Endothelial cell of umbilical vein (primary cell): ENCODE results near the gene ADCY7. TPM values are rescaled to one million over a fixed set of nuclear protein-coding genes. Genes with fewer than 3 reads are reported as not detected.

Source experiments
- BruUV-seq: library from RNA; stranded (reverse); fragments of 400-500 nt; replicated peaks from 2 replicates; lab custom pipeline; 2021; lab: Mats Ljungman, UMichigan
- CTCF ChIA-PET: fragments of 300-600, 350-600 bp; sonication (Branson Sonifier 250); formaldehyde crosslinking; loops from one replicate; lab custom pipeline; 2021; ENCODE audit warnings: antibody characterized with exemption, inconsistent platforms; lab: Charles Lee
- POLR2A ChIA-PET: fragments of 300-600, 350-600 bp; sonication (Branson Sonifier 250); formaldehyde crosslinking; loops from one replicate; lab custom pipeline; 2021; ENCODE audit warnings: antibody characterized with exemption, inconsistent platforms; lab: Charles Lee
- DNase-seq: peaks from one replicate; pipeline ENCODE4 v3.0.0-alpha.2; 2011; ENCODE audit warnings: low read depth, low spot score
- FAIRE-seq: peaks from 2 replicates; lab custom pipeline; 2011; peaks lifted over from hg19 to GRCh38; lab: Jason Lieb, UNC
- H2AFZ ChIP-seq: 2 replicates; pipeline ENCODE4 v1.6.0; 2012; ENCODE audit warnings: low read depth, low read length, control low read depth, inconsistent platforms
- H3K27ac ChIP-seq: 2 replicates; pipeline ENCODE4 v1.5.1; 2011; ENCODE audit warnings: low read depth, mild to moderate bottlenecking, control low read depth, low read length, moderate library complexity; ENCODE audit not compliant: insufficient read depth
- H3K27me3 ChIP-seq, 2 experiments: 2 replicates each; pipeline versions ENCODE4 v1.6.0 to v1.6.1; 2011; ENCODE audit warnings: low read length in 2 of 2, mixed read lengths in 1 of 2; ENCODE audit not compliant: control insufficient read depth in 2 of 2, insufficient read depth in 2 of 2
- H3K36me3 ChIP-seq, 2 experiments: 2 replicates in 1 of 2; 3 replicates in 1 of 2; pipeline ENCODE4 v1.5.1; 2011; ENCODE audit warnings: low read length in 2 of 2, mild to moderate bottlenecking in 1 of 2, moderate library complexity in 1 of 2; ENCODE audit not compliant: control insufficient read depth in 2 of 2, insufficient read depth in 2 of 2; ENCODE audit errors: extremely low read depth in 1 of 2
- H3K4me1 ChIP-seq: 3 replicates; pipeline ENCODE4 v1.5.1; 2011; ENCODE audit warnings: mild to moderate bottlenecking, low read length; ENCODE audit not compliant: control insufficient read depth, insufficient read depth; ENCODE audit errors: extremely low read depth
- H3K4me2 ChIP-seq: 2 replicates; pipeline ENCODE4 v1.6.1; 2011; ENCODE audit warnings: low read length, control low read depth, mixed read lengths; ENCODE audit not compliant: insufficient read depth
- H3K4me3 ChIP-seq, 3 experiments: fragments of 200-600 bp in 1 of 3; sonication (generic), shearing (Covaris generic) in 1 of 3; replicated peaks in 1 of 3; 2 replicates each; pipeline ENCODE4 v1.5.1; 2011 to 2016; ENCODE audit warnings: control low read depth in 3 of 3, low read length in 3 of 3, mild to moderate bottlenecking in 2 of 3, inconsistent platforms in 1 of 3, low read depth in 1 of 3, moderate library complexity in 1 of 3; ENCODE audit not compliant: insufficient read depth in 1 of 3
- H3K79me2 ChIP-seq: 2 replicates; pipeline ENCODE4 v1.6.0; 2012; ENCODE audit warnings: low read length, inconsistent platforms; ENCODE audit not compliant: control insufficient read depth, insufficient read depth
- H3K9ac ChIP-seq: replicated peaks from 2 replicates; pipeline ENCODE3; 2011; ENCODE audit warnings: low read length, control low read depth; ENCODE audit not compliant: insufficient read depth; ENCODE audit errors: extremely low read depth
- H3K9me1 ChIP-seq: replicated peaks from 3 replicates; pipeline ENCODE4 v1.6.0; 2011; ENCODE audit warnings: mild to moderate bottlenecking, low read length; ENCODE audit not compliant: control insufficient read depth, insufficient read depth; ENCODE audit errors: extremely low read depth
- H3K9me3 ChIP-seq: replicated peaks from 2 replicates; pipeline ENCODE4 v1.5.1; 2012; ENCODE audit warnings: low read length, inconsistent platforms; ENCODE audit not compliant: control insufficient read depth, insufficient read depth
- H4K20me1 ChIP-seq: replicated peaks from 2 replicates; pipeline ENCODE3; 2011; ENCODE audit warnings: mild to moderate bottlenecking, low read length; ENCODE audit not compliant: control insufficient read depth, insufficient read depth; ENCODE audit errors: extremely low read depth
- EZH2 ChIP-seq: IDR thresholded peaks from 2 replicates; pipeline ENCODE4 v1.6.1; 2012; ENCODE audit warnings: borderline replicate concordance, low read depth, mild to moderate bottlenecking, moderate library complexity, low read length, inconsistent platforms; ENCODE audit not compliant: severe bottlenecking
- FOS ChIP-seq: IDR thresholded peaks from 2 replicates; pipeline ENCODE4 v1.6.1; 2011; ENCODE audit warnings: mild to moderate bottlenecking, low read length, moderate library complexity, borderline replicate concordance; ENCODE audit not compliant: insufficient read depth
- GATA2 ChIP-seq: IDR thresholded peaks from 2 replicates; pipeline ENCODE4 v1.7.0; 2011; ENCODE audit warnings: low read depth, mild to moderate bottlenecking, moderate library complexity, mixed read lengths, low read length; ENCODE audit not compliant: insufficient read length, insufficient read depth
- JUN ChIP-seq: IDR thresholded peaks from 2 replicates; pipeline ENCODE4 v1.6.1; 2011; ENCODE audit warnings: borderline replicate concordance, low read depth; ENCODE audit not compliant: insufficient read length, insufficient read depth
- MYC ChIP-seq: IDR thresholded peaks from one replicate; pipeline ENCODE4 v1.6.1; 2011; ENCODE audit warnings: mild to moderate bottlenecking, low read depth, low read length
- POLR2A ChIP-seq: IDR thresholded peaks from 2 replicates; pipeline ENCODE4 v1.6.1; 2012; ENCODE audit warnings: low read depth, mild to moderate bottlenecking, control low read depth, low read length
- POLR2AphosphoS5 ChIP-seq: IDR thresholded peaks from 2 replicates; pipeline ENCODE4 v1.6.1; 2012; ENCODE audit warnings: low read depth, mild to moderate bottlenecking, control low read depth, low read length, moderate library complexity; ENCODE audit not compliant: insufficient read depth
- dilution Hi-C: fragments of 300-500 bp; cut with MboI; formaldehyde crosslinking; loops from one replicate; pipeline ENCODE4 v1.15.0; 2019; ENCODE audit warnings: low sequenced_read_pairs; ENCODE audit not compliant: extremely low pct_ligation_motif_present
- intact Hi-C: fragments of 100-400 bp; cut with micrococcal nuclease; formaldehyde crosslinking; loops from one replicate; pipeline ENCODE4 v1.10.0; 2022
- polyA plus RNA-seq, 4 experiments: library from polyadenylated mRNA; depleted of rRNA in 3 of 4; stranded (reverse) in 3 of 4; unstranded in 1 of 4; fragments of >200 nt; gene quantifications; 2 replicates each; pipeline versions ENCODE4 v1.2.1 to v1.2.3, GENCODE V29; 2011 to 2012; ENCODE audit warnings: missing spikeins in 1 of 4
- total RNA-seq: library from RNA; stranded (reverse); gene quantifications from 2 replicates; pipeline ENCODE4 v1.2.3, GENCODE V29; 2021
- TF ChIP-seq, protein P1 (sequence below): IDR thresholded peaks from 2 replicates; pipeline ENCODE4 v1.6.1; 2011; ENCODE audit not compliant: insufficient read depth, insufficient read length
- TF ChIP-seq, protein P2 (sequence below), 2 donors: IDR thresholded peaks; 1 replicate in 1 of 2; 2 replicates in 1 of 2; pipeline ENCODE4 v1.5.1; 2011; ENCODE audit warnings: low read length in 2 of 2, mild to moderate bottlenecking in 2 of 2, moderate library complexity in 2 of 2, control low read depth in 1 of 2, inconsistent platforms in 1 of 2, low read depth in 1 of 2; ENCODE audit not compliant: insufficient read depth in 1 of 2; ENCODE audit errors: extremely low read depth in 1 of 2

Gene ADCY7
- total and polyA plus RNA-seq, 2 donors (not counting 3 experiments of a cell fraction or from before 2014, with no cell fraction given): 3.5 to 9.3 TPM

DNA sequence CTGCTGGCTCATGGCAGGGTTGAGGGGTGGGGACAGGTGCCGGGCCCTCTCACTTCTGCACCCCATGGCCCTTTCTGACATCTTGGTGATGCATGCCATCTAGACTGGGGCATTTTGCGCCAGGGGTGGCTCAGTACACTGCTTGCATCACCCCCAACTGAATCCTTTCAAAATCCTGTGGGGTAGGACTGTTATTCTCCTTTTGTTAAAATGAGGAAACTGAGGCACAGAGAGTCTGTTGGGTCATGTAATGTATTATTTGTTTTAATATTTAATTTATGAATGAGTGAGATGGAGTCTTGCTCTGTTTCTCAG is 9.9 kb downstream of the ADCY7 start:
- intact Hi-C loops (no loop called here), dilution Hi-C loops (no loop called here)
- Histone ChIP-seq H3K79me2 (no peaks in the 10 kb centered on the region), H3K4me1 (no peaks in the 10 kb centered on the region), H3K9ac (no peak overlapping the region), H3K4me2 (no peak overlapping the region), H3K9me1 (no peaks in the 10 kb centered on the region), H3K36me3 (no peaks in the 10 kb centered on the region), H3K27ac (no peak overlapping the region), H2AFZ (no peak overlapping the region), H3K27me3 (no peaks in the 10 kb centered on the region), H3K4me3 (no peak overlapping the region), H4K20me1 (no peaks in the 10 kb centered on the region), H3K9me3 (no peaks in the 10 kb centered on the region)
- ChIA-PET CTCF (no interaction called here), POLR2A (no interaction called here)
- DNase-seq: no peak
- FAIRE-seq: no peak
- no TSS peak for BruUV-seq
- TF ChIP-seq EZH2 (no peak), GATA2 (no peak), FOS (no peak), POLR2A (no peak), JUN (no peak), MYC (no peak), POLR2AphosphoS5 (no peak)
- TF ChIP-seq, protein P1, sequence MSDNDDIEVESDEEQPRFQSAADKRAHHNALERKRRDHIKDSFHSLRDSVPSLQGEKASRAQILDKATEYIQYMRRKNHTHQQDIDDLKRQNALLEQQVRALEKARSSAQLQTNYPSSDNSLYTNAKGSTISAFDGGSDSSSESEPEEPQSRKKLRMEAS: no peak
- TF ChIP-seq, protein P2, sequence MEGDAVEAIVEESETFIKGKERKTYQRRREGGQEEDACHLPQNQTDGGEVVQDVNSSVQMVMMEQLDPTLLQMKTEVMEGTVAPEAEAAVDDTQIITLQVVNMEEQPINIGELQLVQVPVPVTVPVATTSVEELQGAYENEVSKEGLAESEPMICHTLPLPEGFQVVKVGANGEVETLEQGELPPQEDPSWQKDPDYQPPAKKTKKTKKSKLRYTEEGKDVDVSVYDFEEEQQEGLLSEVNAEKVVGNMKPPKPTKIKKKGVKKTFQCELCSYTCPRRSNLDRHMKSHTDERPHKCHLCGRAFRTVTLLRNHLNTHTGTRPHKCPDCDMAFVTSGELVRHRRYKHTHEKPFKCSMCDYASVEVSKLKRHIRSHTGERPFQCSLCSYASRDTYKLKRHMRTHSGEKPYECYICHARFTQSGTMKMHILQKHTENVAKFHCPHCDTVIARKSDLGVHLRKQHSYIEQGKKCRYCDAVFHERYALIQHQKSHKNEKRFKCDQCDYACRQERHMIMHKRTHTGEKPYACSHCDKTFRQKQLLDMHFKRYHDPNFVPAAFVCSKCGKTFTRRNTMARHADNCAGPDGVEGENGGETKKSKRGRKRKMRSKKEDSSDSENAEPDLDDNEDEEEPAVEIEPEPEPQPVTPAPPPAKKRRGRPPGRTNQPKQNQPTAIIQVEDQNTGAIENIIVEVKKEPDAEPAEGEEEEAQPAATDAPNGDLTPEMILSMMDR (IDR thresholded peaks at IDR 0.05; ENCODE audit: extremely low read depth in 1 of 2, insufficient read depth in 1 of 2, low read depth in 1 of 2, low read length in 2 of 2): no peak
